ENCODE data around the gene ARSG.

DNA sequence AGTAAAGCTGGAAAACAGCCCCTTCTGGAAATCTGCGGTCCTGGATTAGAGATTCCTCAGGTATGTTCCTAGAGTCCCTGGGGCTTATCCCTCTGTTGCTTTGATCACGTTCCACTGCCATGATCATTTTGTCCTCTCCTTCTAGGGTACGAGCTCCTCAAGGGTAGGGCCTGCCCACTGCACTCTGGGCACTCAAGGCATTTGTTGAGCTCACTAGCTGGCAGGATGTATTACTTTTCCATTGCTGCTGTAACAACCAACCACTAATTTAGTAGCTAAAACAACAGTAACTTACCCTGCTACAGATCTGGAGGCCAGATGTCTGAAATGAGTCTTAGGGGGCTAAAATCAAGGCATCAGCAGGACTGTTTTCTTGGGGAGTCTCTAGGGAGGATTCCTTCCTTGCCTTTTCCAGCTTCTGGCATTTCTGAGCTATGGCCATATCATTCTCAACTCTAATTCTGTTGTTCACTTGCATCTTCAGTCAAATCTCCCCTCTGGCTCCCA lies 65.7 kb downstream of the ARSG start:
- TF ChIP-seq CTCF (IDR thresholded peaks at IDR 0.05) (no peak), POLR2A (IDR thresholded peaks at IDR 0.05) (no peak)
